ENCODE data around the gene ABCC4. TPM values are rescaled to one million over a fixed set of nuclear protein-coding genes. Genes with fewer than 3 reads are reported as not detected.

Gene ABCC4
- total and polyA plus RNA-seq, 2 of the 13 experiments (the other 11 are each of a cell fraction or from before 2014, with no cell fraction given), result 4.2 to 11.3 TPM

DNA sequence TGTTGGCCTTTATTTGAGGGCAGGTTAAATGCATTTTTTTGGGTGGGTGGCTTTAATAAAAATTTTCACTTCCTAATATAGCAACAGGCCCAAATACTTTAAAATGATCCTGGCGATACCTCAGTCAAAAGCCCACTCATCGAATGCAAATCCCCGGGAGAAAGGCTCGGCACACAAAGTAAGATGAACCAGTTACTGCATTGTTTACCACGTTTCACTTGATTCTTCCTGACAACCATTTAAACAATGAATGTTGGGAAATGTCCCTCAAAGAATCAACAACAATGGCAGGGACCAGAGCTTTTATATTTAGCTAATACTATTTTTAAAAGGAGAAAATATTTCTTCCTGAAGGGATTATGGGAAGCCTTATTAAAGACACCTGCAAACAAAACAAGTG lies 187.7 kb downstream of the ABCC4 start (continued):
- TF ChIP-seq ZNF644 (CRISPR knock-in tag; IDR thresholded peaks at IDR 0.05; ENCODE audit: low read depth) (no peak), MEIS2 (CRISPR knock-in tag; IDR thresholded peaks at IDR 0.05) (no peak), SATB2 (CRISPR knock-in tag; IDR thresholded peaks at IDR 0.05) (no peak)
- TF ChIP-seq, protein P1, sequence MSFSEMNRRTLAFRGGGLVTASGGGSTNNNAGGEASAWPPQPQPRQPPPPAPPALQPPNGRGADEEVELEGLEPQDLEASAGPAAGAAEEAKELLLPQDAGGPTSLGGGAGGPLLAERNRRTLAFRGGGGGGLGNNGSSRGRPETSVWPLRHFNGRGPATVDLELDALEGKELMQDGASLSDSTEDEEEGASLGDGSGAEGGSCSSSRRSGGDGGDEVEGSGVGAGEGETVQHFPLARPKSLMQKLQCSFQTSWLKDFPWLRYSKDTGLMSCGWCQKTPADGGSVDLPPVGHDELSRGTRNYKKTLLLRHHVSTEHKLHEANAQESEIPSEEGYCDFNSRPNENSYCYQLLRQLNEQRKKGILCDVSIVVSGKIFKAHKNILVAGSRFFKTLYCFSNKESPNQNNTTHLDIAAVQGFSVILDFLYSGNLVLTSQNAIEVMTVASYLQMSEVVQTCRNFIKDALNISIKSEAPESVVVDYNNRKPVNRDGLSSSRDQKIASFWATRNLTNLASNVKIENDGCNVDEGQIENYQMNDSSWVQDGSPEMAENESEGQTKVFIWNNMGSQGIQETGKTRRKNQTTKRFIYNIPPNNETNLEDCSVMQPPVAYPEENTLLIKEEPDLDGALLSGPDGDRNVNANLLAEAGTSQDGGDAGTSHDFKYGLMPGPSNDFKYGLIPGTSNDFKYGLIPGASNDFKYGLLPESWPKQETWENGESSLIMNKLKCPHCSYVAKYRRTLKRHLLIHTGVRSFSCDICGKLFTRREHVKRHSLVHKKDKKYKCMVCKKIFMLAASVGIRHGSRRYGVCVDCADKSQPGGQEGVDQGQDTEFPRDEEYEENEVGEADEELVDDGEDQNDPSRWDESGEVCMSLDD (CRISPR knock-in tag; IDR thresholded peaks at IDR 0.05; ENCODE audit: borderline replicate concordance), result no peak

DNA sequence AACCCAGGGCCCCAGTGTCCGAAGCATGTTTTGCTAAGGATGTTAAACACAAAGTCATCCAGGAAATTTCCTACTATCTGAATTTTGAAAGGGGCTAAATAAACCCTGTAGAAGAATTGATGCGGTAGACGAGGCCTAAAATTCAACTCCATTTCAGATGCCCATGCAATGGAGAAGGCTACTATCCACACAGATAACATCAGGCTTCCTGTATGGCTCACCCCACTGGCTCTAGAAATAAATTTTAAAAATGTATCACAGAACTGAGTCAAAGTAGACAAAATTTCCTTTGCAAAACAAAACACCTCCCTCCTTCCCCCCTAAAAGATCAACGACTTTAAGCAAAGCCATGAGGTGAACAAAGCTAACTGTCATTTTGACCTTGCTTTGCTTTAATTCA lies 188.4 kb downstream of the ABCC4 start:
- in situ Hi-C loops (cut with HindIII; ENCODE audit: extremely low pct_ligation_motif_present, low pct_unique_long_range_greater_than_20kb) (no loop called here), intact Hi-C loops (cut with micrococcal nuclease; ENCODE audit: unreplicated experiment) (no loop called here)
- DNase-seq (ENCODE audit: low spot score) (no peak), FAIRE-seq (no peak), ATAC-seq (no peak)
- no peak for TF ChIP-seq ZNF567 (CRISPR knock-in tag; IDR thresholded peaks at IDR 0.05; ENCODE audit: borderline replicate concordance)
- no peak for TF ChIP-seq ZNF775 (CRISPR knock-in tag; IDR thresholded peaks at IDR 0.05; ENCODE audit: borderline replicate concordance)
- TF ChIP-seq, protein P2, sequence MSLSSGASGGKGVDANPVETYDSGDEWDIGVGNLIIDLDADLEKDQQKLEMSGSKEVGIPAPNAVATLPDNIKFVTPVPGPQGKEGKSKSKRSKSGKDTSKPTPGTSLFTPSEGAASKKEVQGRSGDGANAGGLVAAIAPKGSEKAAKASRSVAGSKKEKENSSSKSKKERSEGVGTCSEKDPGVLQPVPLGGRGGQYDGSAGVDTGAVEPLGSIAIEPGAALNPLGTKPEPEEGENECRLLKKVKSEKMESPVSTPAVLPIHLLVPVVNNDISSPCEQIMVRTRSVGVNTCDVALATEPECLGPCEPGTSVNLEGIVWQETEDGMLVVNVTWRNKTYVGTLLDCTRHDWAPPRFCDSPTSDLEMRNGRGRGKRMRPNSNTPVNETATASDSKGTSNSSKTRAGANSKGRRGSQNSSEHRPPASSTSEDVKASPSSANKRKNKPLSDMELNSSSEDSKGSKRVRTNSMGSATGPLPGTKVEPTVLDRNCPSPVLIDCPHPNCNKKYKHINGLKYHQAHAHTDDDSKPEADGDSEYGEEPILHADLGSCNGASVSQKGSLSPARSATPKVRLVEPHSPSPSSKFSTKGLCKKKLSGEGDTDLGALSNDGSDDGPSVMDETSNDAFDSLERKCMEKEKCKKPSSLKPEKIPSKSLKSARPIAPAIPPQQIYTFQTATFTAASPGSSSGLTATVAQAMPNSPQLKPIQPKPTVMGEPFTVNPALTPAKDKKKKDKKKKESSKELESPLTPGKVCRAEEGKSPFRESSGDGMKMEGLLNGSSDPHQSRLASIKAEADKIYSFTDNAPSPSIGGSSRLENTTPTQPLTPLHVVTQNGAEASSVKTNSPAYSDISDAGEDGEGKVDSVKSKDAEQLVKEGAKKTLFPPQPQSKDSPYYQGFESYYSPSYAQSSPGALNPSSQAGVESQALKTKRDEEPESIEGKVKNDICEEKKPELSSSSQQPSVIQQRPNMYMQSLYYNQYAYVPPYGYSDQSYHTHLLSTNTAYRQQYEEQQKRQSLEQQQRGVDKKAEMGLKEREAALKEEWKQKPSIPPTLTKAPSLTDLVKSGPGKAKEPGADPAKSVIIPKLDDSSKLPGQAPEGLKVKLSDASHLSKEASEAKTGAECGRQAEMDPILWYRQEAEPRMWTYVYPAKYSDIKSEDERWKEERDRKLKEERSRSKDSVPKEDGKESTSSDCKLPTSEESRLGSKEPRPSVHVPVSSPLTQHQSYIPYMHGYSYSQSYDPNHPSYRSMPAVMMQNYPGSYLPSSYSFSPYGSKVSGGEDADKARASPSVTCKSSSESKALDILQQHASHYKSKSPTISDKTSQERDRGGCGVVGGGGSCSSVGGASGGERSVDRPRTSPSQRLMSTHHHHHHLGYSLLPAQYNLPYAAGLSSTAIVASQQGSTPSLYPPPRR (CRISPR knock-in tag; IDR thresholded peaks at IDR 0.05; ENCODE audit: borderline replicate concordance), result no peak
- POLR2A ChIA-PET, result no interaction called here
- H3K79me2 ChIP-seq (ENCODE audit: insufficient read depth, low read length), result no peaks in the 10 kb centered on the region
- no peak overlapping the region for H2AFZ ChIP-seq (ENCODE audit: low read length)
- no peak overlapping the region for H3K4me2 ChIP-seq (ENCODE audit: low read depth, low read length)
- no peaks in the 10 kb centered on the region for H3K36me3 ChIP-seq (replicated peaks in 1 of 2; ENCODE audit: control insufficient read depth in 1 of 2, insufficient read depth in 2 of 2, low read length in 2 of 2)
- no peak overlapping the region for H3K9ac ChIP-seq (ENCODE audit: insufficient read depth, low read depth, low read length)
- H3K27me3 ChIP-seq (ENCODE audit: control insufficient read depth in 1 of 2, insufficient read depth in 2 of 2, low read length in 2 of 2), result no peaks in the 10 kb centered on the region
- no peaks in the 10 kb centered on the region for H4K20me1 ChIP-seq (ENCODE audit: insufficient read depth, low read length)
- CTCF ChIA-PET (ENCODE audit: low intra/inter-chr PET ratio, low total read pairs), result no interaction called here
- whole genome bisulfite sequencing (ENCODE audit: low lambda C conversion rate), result 92% methylated on average over 4 of the region's 4 CpGs
- H3K27ac ChIP-seq (ENCODE audit: extremely low read length, insufficient read depth, low read length), result no peak overlapping the region
- BruUV-seq (replicated peaks), result no TSS peak
- no peaks in the 10 kb centered on the region for H3K9me3 ChIP-seq (ENCODE audit: low read length)
- no peaks in the 10 kb centered on the region for H3K4me1 ChIP-seq (ENCODE audit: insufficient read depth, low read length)
- no peak overlapping the region for H3K4me3 ChIP-seq (replicated peaks in 1 of 3; ENCODE audit: insufficient read depth in 1 of 3, low read depth in 2 of 3, low read length in 3 of 3)

All from HepG2 (cell line).